HEK293 (cell line): ENCODE measurements around the gene ANO9.
A peak's percentile ranks its signal among the peaks of the same experiment; 100 is the strongest.

Source experiments
- AEBP2 ChIP-seq: fragments of 450-650 bp; formaldehyde crosslinking; IDR thresholded peaks from 2 replicates; pipeline ENCODE4 v1.5.1; 2016; ENCODE audit warnings: missing biosample characterization, missing genetic modification characterization, borderline replicate concordance
- BCL11A ChIP-seq: fragments of 450-650 bp; formaldehyde crosslinking; IDR thresholded peaks from 2 replicates; pipeline ENCODE4 v1.5.1; 2016; ENCODE audit warnings: low read depth, missing biosample characterization, missing genetic modification characterization
- BCL11B ChIP-seq: fragments of 450-650 bp; formaldehyde crosslinking; IDR thresholded peaks from 2 replicates; pipeline ENCODE4 v1.5.1; 2016; ENCODE audit warnings: low read depth, missing biosample characterization, missing genetic modification characterization
- EGR2 ChIP-seq: fragments of 450-650 bp; formaldehyde crosslinking; IDR thresholded peaks from 2 replicates; pipeline ENCODE4 v1.5.1; 2016; ENCODE audit warnings: low read depth, missing biosample characterization, missing genetic modification characterization
- ELK4 ChIP-seq: IDR thresholded peaks from 2 replicates; pipeline ENCODE4 v1.6.1; 2011; ENCODE audit warnings: mild to moderate bottlenecking, low read depth, low read length, borderline replicate concordance
- FEZF1 ChIP-seq: fragments of 450-650 bp; formaldehyde crosslinking; IDR thresholded peaks from 2 replicates; pipeline ENCODE4 v1.5.1; 2016; ENCODE audit warnings: missing biosample characterization, missing genetic modification characterization
- GFI1B ChIP-seq: fragments of 450-650 bp; formaldehyde crosslinking; IDR thresholded peaks from 2 replicates; pipeline ENCODE4 v1.5.1; 2016; ENCODE audit warnings: missing biosample characterization, missing genetic modification characterization
- GLI2 ChIP-seq: fragments of 450-650 bp; formaldehyde crosslinking; IDR thresholded peaks from 2 replicates; pipeline ENCODE4; 2017; ENCODE audit warnings: missing biosample characterization, missing genetic modification characterization, low read depth, borderline replicate concordance
- GLIS2 ChIP-seq: fragments of 450-650 bp; formaldehyde crosslinking; IDR thresholded peaks from 2 replicates; pipeline ENCODE4 v1.5.1; 2016; ENCODE audit warnings: missing biosample characterization, missing genetic modification characterization
- KLF10 ChIP-seq: fragments of 450-650 bp; IDR thresholded peaks from 2 replicates; pipeline ENCODE4 v1.5.1; 2018; ENCODE audit warnings: missing biosample characterization, mild to moderate bottlenecking, missing genetic modification characterization
- KLF8 ChIP-seq: fragments of 450-650 bp; formaldehyde crosslinking; IDR thresholded peaks from 2 replicates; pipeline ENCODE4 v1.5.1; 2016; ENCODE audit warnings: missing biosample characterization, missing genetic modification characterization
- MEIS1 ChIP-seq: sonication (generic); formaldehyde crosslinking; IDR thresholded peaks from 2 replicates; pipeline ENCODE4 v1.8.1; 2022; ENCODE audit warnings: missing genetic modification reagents, mild to moderate bottlenecking, borderline replicate concordance
- PATZ1 ChIP-seq: fragments of 450-650 bp; formaldehyde crosslinking; IDR thresholded peaks from 2 replicates; pipeline ENCODE4 v1.5.1; 2016; ENCODE audit warnings: missing biosample characterization, missing genetic modification characterization
- SCRT1 ChIP-seq: fragments of 450-650 bp; formaldehyde crosslinking; IDR thresholded peaks from 2 replicates; pipeline ENCODE4 v1.5.1; 2016; ENCODE audit warnings: missing biosample characterization, missing genetic modification characterization, borderline replicate concordance
- SCRT2 ChIP-seq: fragments of 450-650 bp; formaldehyde crosslinking; IDR thresholded peaks from 2 replicates; pipeline ENCODE4 v1.5.1; 2016; ENCODE audit warnings: missing biosample characterization, missing genetic modification characterization
- SETDB1 ChIP-seq: IDR thresholded peaks from one replicate; pipeline ENCODE4 v1.6.1; 2017; ENCODE audit warnings: mild to moderate bottlenecking, low read length, moderate library complexity, mixed read lengths; ENCODE audit not compliant: insufficient read length
- SP7 ChIP-seq: fragments of 450-650 bp; formaldehyde crosslinking; IDR thresholded peaks from 2 replicates; pipeline ENCODE4 v1.5.1; 2016; ENCODE audit warnings: missing biosample characterization, missing genetic modification characterization
- TRIM28 ChIP-seq: IDR thresholded peaks from 2 replicates; pipeline ENCODE4 v1.6.1; 2011; ENCODE audit warnings: low read length, control low read depth, borderline replicate concordance
- ZBTB20 ChIP-seq: fragments of 450-650 bp; formaldehyde crosslinking; IDR thresholded peaks from 2 replicates; pipeline ENCODE4 v1.5.1; 2016; ENCODE audit warnings: missing biosample characterization, missing genetic modification characterization
- ZBTB21 ChIP-seq: fragments of 450-650 bp; formaldehyde crosslinking; IDR thresholded peaks from 2 replicates; pipeline ENCODE4 v1.5.1; 2017; ENCODE audit warnings: missing biosample characterization, missing genetic modification characterization
- ZFHX2 ChIP-seq: fragments of 450-650 bp; formaldehyde crosslinking; conservative IDR thresholded peaks from 2 replicates; pipeline ENCODE4 v1.5.1; 2016; ENCODE audit warnings: missing biosample characterization, missing genetic modification characterization
- ZNF18 ChIP-seq: fragments of 450-650 bp; formaldehyde crosslinking; IDR thresholded peaks from 2 replicates; pipeline ENCODE4 v1.5.1; 2016; ENCODE audit warnings: missing biosample characterization, missing genetic modification characterization
- ZNF223 ChIP-seq: fragments of 450-650 bp; formaldehyde crosslinking; IDR thresholded peaks from 2 replicates; pipeline ENCODE4 v1.5.1; 2016; ENCODE audit warnings: missing biosample characterization, missing genetic modification characterization
- ZNF239 ChIP-seq: fragments of 450-650 bp; formaldehyde crosslinking; IDR thresholded peaks from 2 replicates; pipeline ENCODE4 v1.5.1; 2016; ENCODE audit warnings: missing biosample characterization, missing genetic modification characterization
- ZNF426 ChIP-seq: fragments of 450-650 bp; formaldehyde crosslinking; IDR thresholded peaks from 2 replicates; pipeline ENCODE4 v1.5.1; 2017; ENCODE audit warnings: missing biosample characterization, missing genetic modification characterization, mild to moderate bottlenecking, inconsistent platforms, moderate library complexity
- ZNF548 ChIP-seq: fragments of 450-650 bp; formaldehyde crosslinking; IDR thresholded peaks from 2 replicates; pipeline ENCODE4 v1.5.1; 2016; ENCODE audit warnings: missing biosample characterization, missing genetic modification characterization
- ZNF571 ChIP-seq: fragments of 450-650 bp; formaldehyde crosslinking; IDR thresholded peaks from 2 replicates; pipeline ENCODE4 v1.5.0; 2017; ENCODE audit warnings: missing biosample characterization, missing genetic modification characterization
- ZNF610 ChIP-seq: fragments of 450-650 bp; formaldehyde crosslinking; IDR thresholded peaks from 2 replicates; pipeline ENCODE4 v1.5.1; 2016; ENCODE audit warnings: missing biosample characterization, missing genetic modification characterization, borderline replicate concordance
- ZNF621 ChIP-seq: fragments of 450-650 bp; formaldehyde crosslinking; IDR thresholded peaks from 2 replicates; pipeline ENCODE4 v1.5.1; 2017; ENCODE audit warnings: missing biosample characterization, missing genetic modification characterization
- ZNF701 ChIP-seq: fragments of 450-650 bp; formaldehyde crosslinking; IDR thresholded peaks from 2 replicates; pipeline ENCODE4 v1.5.1; 2016; ENCODE audit warnings: missing biosample characterization, missing genetic modification characterization
- ZNF76 ChIP-seq: fragments of 450-650 bp; formaldehyde crosslinking; IDR thresholded peaks from 2 replicates; pipeline ENCODE4; 2016; ENCODE audit warnings: low read depth, missing biosample characterization, missing genetic modification characterization, borderline replicate concordance
- ZNF785 ChIP-seq: fragments of 450-650 bp; formaldehyde crosslinking; IDR thresholded peaks from 2 replicates; pipeline ENCODE4 v1.5.1; 2016; ENCODE audit warnings: missing biosample characterization, missing genetic modification characterization
- ZNF843 ChIP-seq: fragments of 450-650 bp; formaldehyde crosslinking; IDR thresholded peaks from 2 replicates; pipeline ENCODE4 v1.5.1; 2016; ENCODE audit warnings: missing biosample characterization, missing genetic modification characterization
- ZSCAN16 ChIP-seq: fragments of 450-650 bp; formaldehyde crosslinking; IDR thresholded peaks from 2 replicates; pipeline ENCODE4 v1.5.1; 2016; ENCODE audit warnings: missing biosample characterization, missing genetic modification characterization

The ANO9 gene

GRCh38 chr11:447923-448731 lies 6.3 kb upstream of the ANO9 start (continued):
- TF ChIP-seq ZNF548 (no peak), ZSCAN16 (no peak), ZNF621 (tag by site-specific recombination) (no peak), ZFHX2 (tag by site-specific recombination) (no peak), SCRT1 (tag by site-specific recombination) (no peak), SETDB1 (no peak), BCL11A (tag by site-specific recombination) (peak; percentile 16; the same call in 1 of the 2 replicates), ZNF18 (tag by site-specific recombination) (no peak), EGR2 (no peak), ZBTB21 (tag by site-specific recombination) (no peak), SCRT2 (tag by site-specific recombination) (no peak), ZNF701 (tag by site-specific recombination) (no peak), GLI2 (no peak), ELK4 (no peak), ZNF76 (peak; percentile 74; the same call in 1 of the 2 replicates), ZNF843 (no peak), GFI1B (tag by site-specific recombination) (no peak), SP7 (peak; percentile 73), TRIM28 (no peak), AEBP2 (no peak), ZNF239 (no peak), KLF8 (tag by site-specific recombination) (peak; percentile 87), ZNF223 (tag by site-specific recombination) (no peak), ZNF426 (no peak), ZNF610 (tag by site-specific recombination) (no peak), BCL11B (tag by site-specific recombination) (no peak), FEZF1 (tag by site-specific recombination) (no peak), ZNF571 (no peak), GLIS2 (tag by site-specific recombination) (peak; percentile 97), PATZ1 (tag by site-specific recombination) (peak; percentile 89), ZNF785 (tag by site-specific recombination) (no peak), ZBTB20 (tag by site-specific recombination) (peak; percentile 97), KLF10 (tag by site-specific recombination) (peak; percentile 86), MEIS1 (no peak)
